CD4-positive, alpha-beta T cell treated with Interleukin-15 for 1 hour (primary cell): ENCODE results near the gene FOXP1.
A peak's percentile ranks its signal among the peaks of the same experiment; 100 is the strongest.

Source experiments
- DNase-seq: peaks from one replicate; pipeline ENCODE4 v3.0.0-alpha.2; 2020

Gene FOXP1

DNA sequence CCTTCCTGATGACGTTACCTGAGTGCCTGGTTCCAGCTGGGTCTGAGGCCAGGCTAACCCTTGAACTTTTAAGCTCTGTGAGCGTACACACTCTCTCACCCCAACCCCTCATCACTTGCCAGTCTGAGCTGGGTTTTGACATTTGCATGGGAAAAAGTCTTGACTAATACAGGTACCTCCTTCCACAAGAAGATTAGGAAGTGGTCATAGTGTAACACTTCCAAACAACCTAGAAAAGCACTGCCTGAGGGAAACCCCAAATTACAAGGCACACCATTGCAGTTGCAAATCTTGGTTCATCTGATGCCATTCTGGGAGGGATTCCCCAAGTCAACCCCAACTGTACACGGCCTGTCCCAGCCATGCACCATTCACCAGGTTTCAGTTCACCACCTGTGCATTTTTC, 499.8 kb downstream of the FOXP1 start:
- no peak for DNase-seq

DNA sequence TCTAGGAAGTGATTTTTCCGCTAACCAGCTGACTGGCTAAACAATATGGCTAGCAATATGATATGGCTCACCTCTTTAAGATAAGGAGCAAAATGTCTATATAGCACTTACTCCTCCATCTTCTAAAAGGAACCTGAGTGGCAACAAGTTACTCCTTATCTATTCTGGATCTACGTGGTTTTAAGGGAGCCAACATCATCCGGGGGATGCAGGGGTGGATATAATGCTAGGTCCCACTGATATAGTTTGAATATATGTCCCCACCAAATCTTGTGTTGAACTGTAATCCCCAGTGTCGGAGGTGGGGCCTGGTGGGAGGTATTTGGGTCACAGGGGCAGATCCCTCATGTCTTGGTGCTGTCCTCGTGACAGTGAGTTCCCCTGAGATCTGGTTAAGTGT, 500.7 kb downstream of the FOXP1 start:
- no peak for DNase-seq

DNA sequence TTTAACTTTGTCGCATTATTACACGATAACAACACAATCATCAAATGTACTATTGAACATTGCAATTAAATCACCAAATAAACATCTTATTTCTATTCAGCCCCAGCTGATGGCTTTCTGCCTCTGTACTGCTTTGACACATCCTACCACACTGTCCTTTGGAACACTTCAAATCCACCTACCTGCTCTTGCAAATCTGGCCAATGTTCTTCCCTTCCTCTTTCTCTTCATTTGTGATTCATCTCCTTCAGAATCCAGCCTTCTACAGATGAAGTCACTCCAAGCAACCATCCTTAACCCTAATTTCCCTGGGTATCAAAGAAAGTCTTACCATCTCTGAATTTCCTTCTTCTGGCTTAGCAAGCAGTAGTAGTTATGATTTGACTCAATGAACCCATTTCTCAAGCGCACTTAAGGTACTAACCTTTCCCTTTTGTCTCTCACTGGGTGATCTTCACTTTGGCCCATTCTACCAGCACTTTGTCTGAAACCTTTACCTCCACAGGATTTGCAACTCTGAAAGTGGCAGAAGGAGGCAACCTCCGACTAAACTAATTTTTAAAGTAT, 502.9 kb downstream of the FOXP1 start:
- no peak for DNase-seq

DNA sequence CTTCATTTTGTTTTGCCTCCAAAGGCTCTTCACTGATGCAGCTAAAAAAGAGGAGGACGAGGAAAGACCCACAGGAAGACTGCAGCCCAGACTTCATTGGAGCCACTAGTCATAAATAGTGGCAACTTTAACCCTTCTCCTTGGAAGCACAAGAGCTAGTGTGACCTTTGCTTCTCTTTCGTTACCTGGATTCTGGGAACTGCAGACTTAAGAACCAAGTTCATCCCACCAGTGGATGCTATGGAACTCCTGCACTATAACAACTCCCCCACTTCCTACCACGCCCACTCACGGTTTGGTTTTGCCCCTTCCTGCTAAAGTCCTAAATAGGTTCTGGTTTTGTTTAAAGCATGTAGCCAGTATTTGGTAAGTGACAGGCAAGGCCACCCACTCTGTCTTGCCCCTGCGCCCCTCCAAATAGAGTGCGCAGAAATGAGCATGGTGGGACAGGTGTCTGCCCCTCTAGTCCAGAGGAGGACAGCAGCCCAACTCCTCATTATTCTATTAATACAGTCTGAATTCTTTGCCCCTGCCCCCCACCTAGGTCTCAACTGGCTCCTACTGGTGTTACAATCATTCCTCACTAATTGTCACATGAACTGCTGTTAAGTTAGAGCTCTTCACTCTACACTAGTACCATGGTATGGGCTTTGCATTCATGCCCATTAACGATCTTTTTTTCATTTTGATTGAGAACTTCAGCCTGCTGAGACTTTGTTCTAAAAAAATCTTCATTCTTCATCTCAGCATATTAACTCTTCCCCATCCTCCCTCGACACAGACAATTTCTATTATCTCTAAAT, 504.6 kb downstream of the FOXP1 start:
- DNase-seq, result no peak

DNA sequence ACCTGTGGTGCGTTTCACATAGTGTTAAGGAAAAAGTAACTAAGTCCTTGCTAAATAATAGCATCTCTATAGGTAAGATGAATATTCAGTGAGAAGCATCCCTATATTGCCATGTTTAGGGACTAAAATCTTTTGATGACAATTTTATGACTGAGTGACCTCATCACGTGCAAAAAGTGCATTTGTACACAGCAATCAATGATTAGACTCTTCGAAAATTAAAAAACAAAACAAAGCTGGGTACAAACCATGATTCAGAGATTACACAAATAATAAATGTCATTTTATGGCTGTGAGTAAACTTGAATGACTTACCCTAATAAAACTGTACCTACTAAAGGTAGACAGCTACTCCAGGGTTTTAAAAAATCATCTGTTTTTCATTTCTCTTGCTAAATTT, 505.3 kb downstream of the FOXP1 start:
- no peak for DNase-seq

DNA sequence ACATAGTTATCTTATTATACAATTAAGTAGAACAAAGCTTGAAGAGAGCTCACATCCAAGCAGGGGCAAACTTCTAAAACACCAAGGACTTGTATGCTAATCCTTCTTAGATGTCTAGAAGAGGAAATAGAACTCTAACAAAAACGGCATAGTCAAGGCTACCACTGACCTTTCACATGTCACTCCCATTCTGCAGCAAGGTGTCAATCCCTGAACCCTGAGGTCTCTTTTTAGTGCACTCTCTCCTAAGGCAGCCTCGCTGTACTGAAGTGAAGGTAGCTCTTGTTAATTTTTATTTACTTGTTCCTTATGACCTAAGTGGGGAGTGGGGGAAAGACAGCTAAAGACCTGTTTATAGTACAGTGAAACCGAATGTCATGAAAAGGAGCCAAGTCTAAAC, 506.5 kb downstream of the FOXP1 start:
- DNase-seq, result no peak

DNA sequence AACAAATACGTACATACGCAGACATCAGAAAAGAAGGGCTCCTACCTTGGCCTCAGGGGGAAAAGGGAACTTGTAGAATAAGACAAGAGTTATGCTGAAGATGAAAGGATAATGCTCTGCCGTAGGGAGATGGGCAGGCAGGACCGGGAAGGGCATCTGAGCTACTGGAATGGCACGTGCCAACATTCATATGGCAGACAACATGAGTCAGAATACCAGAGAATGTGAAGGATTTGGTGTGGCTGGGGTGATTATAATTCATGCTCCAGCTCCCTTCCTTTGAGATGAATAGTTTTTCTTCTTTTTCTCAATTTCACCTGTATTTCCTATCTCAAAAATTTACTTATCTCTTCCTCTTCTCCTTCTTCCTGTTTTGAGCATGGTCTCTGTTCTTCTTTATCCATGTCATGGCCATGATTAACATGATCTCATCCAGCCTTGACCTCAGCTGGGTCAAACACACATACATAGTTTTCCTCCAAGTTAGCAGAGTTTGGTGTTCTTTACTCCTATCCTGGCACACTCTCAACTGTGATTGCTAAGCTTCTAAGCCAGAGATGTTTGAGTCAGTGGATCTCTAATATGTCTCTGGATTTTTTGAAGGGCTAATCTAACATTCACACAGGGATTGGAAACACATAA, 507.0 kb downstream of the FOXP1 start:
- DNase-seq, result no peak

DNA sequence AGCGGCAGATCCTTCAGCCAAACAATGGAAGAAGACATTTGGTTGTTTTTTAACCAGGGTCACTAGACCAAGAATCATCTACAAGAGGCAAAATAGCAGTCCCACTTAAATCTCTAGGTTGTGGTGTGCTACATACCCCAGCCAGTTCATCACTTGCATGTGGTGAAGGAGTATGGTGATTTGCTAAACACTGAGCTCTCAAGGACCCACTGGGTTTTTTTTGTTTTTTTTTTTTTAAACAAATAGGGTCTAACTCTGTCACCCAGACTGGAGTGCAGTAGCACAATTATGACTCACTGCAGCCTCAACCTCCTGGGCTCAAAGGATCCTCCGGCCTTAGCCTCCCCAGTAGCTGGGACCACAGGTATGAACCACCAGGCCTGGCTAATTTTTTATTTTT, 508.0 kb downstream of the FOXP1 start:
- DNase-seq, result no peak

DNA sequence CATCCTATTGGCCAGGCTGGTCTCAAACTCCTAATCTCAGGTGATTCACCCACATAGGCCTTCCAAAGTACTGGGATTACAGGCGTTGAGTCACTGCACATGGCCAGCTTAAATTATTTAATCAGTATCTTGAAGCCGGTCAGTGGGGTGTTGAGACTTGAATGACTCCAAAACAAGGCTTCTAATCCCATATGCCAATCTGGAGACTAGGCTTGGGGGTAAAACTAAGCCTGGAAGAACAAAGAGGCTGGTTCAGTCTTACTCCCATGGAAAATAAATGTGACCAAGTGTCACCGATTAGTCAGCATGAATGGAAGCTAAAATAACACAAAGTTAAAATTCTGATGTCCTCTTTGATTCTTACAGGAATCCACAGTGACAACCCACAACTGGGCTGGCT, 509.1 kb downstream of the FOXP1 start:
- DNase-seq, result no peak

DNA sequence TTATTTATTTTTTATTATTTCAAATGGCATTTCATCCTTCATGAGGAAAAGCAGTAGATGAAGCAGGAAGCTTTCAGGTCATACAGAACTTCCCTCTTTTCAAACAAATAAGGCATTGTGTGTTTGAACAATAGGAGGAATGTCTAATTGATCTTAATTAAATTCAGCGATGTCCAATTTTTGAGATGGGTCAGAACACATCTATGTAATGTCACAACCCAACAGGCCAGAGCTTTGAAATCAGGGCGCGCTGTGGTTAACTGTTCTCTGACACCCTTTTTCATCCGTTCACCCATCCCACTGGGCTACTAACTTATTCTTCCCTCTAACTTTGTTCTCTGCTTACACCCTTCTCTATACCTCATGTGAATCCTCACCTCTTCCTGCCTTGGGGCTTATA, 510.5 kb downstream of the FOXP1 start:
- DNase-seq, result no peak

DNA sequence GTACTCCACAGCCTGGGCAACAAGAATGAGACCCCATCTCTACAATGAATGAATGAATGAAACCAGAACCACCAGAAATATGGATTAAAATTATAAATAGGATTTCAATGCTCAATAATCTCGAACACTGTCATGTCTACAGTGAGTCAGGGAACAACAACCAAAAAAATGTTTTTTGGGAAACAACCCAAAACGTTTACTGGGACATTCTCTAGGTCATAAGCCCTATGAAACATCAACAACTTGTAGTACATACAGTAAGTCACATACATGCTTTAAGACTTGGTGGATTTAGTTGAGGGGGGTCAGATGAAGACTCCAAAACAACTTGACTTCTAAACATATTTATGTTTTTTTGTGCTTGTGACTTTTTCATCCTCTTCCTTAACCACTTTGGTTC, 511.2 kb downstream of the FOXP1 start:
- DNase-seq, result no peak

DNA sequence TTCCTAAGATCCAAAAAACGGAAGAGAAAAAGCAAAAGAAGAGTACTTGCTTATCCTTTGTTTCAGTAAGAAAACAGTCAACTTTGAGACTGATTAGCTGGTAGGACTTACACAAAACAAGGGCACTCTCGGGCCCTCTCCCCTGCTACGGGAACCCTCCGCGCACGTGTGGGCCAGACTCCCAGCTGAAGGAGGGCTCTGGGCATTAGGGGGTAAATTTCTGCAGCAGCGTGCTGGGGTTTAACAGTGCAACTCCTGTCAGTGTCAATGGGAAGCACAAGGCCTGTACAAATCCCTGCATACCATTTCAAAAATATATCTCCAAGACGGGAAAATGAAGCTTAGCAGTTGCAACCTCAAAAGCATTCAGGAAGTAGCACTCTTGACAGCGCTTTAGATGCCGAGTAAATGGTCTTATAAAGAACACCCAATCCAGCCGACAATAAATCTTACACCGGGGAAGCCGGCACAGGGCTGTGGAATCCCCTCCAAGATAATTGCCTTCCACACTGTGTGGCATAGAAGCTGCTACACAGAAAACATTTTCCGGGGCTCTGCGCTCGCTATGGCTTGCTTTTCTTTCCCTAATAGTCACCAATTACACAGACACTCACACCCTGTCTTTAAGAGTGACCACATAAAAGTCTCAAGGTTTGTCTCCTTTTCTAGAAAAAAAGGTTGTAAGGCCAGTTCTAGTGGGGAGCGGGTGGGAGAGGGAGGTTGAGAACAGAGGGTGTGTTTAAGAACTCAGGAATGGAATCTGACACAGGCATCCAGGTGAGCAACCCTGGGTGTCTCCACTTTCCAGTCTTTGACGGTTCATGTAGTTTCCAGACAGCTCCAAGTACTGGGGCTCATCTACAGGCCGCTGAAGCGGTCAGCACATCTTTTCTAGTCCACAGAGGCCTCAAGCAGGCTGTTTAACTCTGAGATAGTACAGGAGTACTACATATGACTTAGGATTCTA, 512.7 kb downstream of the FOXP1 start:
- no peak for DNase-seq

DNA sequence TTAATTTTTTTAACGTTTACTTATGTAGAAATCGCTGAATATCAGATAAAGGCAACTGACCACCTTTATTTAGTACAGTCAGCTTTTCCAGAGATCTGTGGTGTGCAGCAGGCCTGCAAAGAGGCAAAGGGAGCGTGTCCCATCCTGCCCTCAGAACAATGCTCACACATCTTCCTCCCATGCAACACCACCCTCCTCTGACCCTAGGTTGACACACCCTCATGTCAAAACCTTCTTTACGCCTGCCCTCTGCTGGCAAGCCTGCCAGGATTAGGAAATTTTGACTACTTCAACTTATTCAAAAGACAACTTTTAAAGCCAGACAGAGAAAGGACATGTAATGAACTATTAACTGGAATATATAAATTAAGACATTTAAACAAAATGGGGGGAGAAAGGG, 513.7 kb downstream of the FOXP1 start:
- peak; percentile 71 for DNase-seq

DNA sequence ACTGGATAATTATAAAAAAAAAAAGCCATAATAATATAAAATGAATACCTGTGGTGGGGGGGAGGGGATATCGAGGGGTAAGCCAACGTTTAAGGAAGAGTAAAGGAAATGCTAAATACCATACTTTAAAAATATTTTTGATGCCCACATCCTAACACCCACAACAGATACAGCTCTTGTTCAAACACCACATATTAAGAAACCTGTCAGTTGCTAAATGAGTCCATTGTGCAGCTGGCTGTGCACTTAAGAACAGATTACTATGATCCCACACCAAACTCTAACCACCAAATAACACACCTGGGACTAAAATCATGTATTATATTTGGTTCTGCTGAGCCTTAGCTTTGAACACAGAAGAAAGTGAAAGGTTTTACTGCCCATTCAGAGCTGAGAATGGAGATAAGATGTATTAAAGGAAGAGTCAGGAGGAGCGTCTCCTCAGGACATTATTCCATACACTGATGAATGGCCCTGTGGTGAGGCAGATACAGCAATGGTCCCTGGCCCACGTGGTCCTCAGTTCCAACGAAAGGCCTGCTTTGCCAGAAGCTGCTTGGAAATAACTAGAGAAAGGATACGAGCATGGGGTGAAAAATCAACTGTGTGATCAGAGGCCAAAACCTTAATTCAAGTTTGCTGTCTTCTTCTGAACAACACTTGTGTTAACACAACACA, 515.4 kb downstream of the FOXP1 start:
- DNase-seq, result no peak

DNA sequence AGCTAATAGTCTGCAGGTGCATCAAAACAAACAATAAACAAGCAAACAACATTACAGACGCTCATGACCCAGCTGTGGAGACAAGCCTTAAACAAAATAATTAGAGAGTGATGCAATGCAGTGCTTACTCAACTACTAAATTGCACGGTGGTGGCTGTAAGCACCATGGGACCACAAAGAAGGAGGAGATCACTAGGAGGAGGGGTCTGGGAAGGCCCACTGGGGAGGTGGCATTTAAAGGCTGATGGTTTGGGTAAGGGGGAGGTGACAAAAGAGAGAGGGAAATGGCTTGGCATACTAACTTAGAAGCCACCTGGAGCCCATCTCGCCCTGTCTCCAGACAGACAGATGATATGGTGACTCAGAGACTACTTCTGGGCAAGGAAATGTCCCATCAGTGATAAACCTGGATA, 516.7 kb downstream of the FOXP1 start:
- peak; percentile 33 for DNase-seq

DNA sequence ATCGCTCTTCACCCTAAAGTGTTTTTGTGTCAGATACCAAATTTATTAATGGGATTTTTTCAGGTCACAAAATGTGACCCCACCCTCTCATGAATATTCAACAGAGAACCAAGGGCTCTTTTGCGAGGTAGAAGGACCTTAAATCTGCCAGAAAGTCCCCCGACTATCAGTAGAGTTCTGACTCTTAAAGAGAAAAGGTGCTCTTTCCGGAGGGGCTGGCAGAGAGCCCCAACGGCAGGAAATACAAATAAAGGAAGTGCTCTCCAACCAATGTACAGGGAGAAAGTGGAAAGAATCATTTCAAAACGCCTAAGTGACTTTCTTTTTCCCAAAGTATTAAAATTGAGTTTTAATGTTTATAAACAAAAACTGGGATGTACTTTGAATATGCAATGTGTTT, 517.2 kb downstream of the FOXP1 start:
- peak; percentile 39 for DNase-seq

DNA sequence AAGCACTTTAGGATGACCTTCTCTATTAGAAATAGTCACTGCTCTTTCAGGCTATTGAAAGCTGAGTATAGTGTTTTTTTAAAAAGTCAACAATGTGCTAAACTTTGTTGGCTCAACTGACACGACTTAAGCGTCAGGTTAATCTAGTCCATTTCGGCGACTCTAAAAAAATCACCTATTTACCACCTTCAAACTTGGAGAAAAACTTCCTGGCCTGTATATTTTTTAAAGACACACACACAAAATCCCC, 517.8 kb downstream of the FOXP1 start:
- DNase-seq, result no peak

DNA sequence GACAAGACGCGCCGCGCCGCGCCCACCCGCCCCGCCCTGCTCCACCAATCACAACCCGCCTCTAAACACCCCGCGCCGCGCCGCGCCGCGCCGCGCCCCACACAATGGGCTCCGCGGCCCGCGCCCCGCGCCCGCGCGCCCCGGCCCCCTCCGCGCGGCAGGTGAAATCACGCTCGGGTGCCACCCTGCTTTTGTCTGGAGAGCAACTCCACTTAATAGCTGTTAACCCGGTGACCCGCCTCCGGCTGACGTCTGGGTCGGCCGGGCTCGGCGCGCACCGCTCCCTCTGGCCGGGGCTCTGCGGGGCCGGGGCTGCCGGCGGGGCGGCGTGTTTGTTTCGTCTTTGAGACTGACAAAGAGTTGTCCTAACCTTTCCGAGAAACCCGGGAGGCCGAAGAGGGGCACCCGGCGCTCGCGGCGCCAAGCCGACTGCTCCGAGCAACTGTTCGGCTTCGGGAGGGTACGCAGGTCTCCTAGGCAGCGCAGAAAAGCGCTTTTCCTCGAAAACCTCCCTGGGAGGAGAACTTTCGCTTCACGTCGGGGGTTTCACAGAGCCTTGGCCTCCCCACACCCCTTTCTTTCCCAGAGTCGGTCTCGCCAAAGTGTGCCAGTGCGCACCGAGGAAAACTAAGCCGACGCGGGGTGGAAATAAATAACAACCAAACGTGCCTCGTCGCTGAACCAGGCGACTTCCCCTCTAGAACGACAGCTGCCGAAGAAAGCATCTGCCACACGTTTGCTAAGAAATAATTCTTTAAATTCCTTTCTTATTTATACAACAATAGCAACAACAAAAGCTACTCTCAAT, 518.4 kb downstream of the FOXP1 start:
- DNase-seq, result peak; percentile 72

DNA sequence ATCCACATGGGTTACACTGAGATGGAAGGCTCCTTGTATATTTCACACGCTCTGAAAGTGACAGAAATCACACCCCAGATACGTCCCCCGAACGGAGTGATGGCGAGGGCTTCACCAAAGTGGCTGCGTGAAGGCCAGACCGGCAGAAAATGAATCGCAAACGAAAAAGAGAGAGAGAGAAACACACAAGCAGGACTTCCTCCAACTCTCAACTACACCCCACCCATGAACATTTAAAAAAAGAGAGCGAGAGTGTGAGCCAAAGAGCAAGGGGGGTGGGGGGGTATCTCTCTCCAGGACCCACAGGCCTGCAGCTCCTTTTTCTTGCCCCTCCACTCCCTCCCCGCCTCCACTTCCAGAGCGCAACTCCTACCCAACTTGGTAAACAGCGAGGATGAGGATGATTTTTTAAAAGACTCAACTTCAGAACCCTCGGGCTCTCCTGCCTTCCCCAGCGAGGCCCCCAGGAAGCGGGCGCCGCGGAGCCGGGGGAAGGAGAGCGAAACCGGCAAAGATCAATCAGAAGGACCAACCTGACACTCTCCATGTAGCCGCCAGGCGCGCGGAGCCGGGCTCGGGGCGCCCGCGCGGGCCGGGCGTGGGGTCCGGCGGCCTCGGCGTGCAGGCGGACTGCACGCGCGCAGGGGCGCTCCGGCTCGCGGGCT, 519.1 kb downstream of the FOXP1 start:
- DNase-seq, result peak; percentile 66

DNA sequence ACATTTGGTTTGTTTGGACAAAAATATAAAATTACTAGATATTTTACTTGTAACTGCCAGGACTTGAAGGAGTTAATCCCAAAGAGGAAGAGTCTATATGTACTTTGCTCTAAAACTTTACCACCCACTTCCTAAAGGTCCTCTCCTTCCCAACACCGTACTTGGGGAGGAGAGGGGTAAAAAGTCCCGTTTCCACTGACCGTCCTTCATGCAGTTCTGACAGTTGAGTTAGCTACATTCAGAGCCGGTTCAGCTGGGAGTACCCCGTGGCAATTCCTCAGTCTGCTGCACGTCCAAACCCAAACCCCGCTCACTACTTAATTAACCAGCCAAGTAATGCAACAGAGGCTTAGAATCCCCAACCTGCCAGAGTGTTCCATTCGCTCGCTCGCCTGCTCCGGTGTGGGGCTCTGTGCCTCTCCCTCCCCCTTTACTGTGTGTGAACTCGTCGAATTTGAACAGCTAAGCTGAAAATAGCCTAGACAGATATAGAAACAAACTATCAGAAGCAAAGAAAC, 519.7 kb downstream of the FOXP1 start:
- peak; percentile 35 for DNase-seq
